ENCODE results near the gene RPS2.
A peak's percentile ranks its signal among the peaks of the same experiment; 100 is the strongest.

Gene RPS2

GRCh38 chr16:1998852-1999801, 34.5 kb upstream of the RPS2 start:
- DNase-seq (ENCODE audit: low read depth) = no peak

- DNase-seq (ENCODE audit: low read depth) = no peak
Measured at GRCh38 chr16:1998360-1998835, 33.8 kb upstream of the RPS2 start.

- no peak for DNase-seq (ENCODE audit: low read depth)
Measured at GRCh38 chr16:1997494-1998359, 33.1 kb upstream of the RPS2 start.

- no peak for DNase-seq (ENCODE audit: low read depth)
Measured at GRCh38 chr16:1993731-1994131, 29.1 kb upstream of the RPS2 start.

- DNase-seq (ENCODE audit: low read depth) = no peak
Measured at GRCh38 chr16:1992704-1993317, 28.2 kb upstream of the RPS2 start.

- DNase-seq (ENCODE audit: low read depth) = peak; percentile 99
Measured at GRCh38 chr16:1991948-1992703, 27.5 kb upstream of the RPS2 start.

GRCh38 chr16:1991588-1991947, 26.9 kb upstream of the RPS2 start:
- no peak for DNase-seq (ENCODE audit: low read depth)

GRCh38 chr16:1991135-1991551, 26.5 kb upstream of the RPS2 start:
- DNase-seq (ENCODE audit: low read depth) = no peak

GRCh38 chr16:1990351-1991134, 25.9 kb upstream of the RPS2 start:
- no peak for DNase-seq (ENCODE audit: low read depth)

- no peak for DNase-seq (ENCODE audit: low read depth)
Measured at GRCh38 chr16:1990101-1990350, 25.4 kb upstream of the RPS2 start.

- no peak for DNase-seq (ENCODE audit: low read depth)
Measured at GRCh38 chr16:1989209-1990100, 24.8 kb upstream of the RPS2 start, which contains the start of gene SYNGR3. SYNGR3 (plus strand) TSS chr16:1989970; CDS start chr16:1990103, 133 bp downstream.

- no peak for DNase-seq (ENCODE audit: low read depth)
Measured at GRCh38 chr16:1987198-1987597, 22.6 kb upstream of the RPS2 start.

- no peak for DNase-seq (ENCODE audit: low read depth)
Measured at GRCh38 chr16:1985466-1986150, 21.0 kb upstream of the RPS2 start.

GRCh38 chr16:1984347-1985225, 20.0 kb upstream of the RPS2 start:
- DNase-seq (ENCODE audit: low read depth) = no peak

- no peak for DNase-seq (ENCODE audit: low read depth)
Measured at GRCh38 chr16:1983544-1984346, 19.1 kb upstream of the RPS2 start, which contains the start of gene GFER. GFER (plus strand) TSS chr16:1984193; CDS start chr16:1984219, 26 bp downstream.

- DNase-seq (ENCODE audit: low read depth) = no peak
Measured at GRCh38 chr16:1982991-1983543, 18.4 kb upstream of the RPS2 start.

GRCh38 chr16:1982013-1982433, 17.4 kb upstream of the RPS2 start:
- DNase-seq (ENCODE audit: low read depth) = no peak
